GM19438 (cell line): ENCODE measurements around the gene POLR1A.

Experiments used
- ATAC-seq: cut with Tn5 transposase; IDR thresholded peaks from one replicate; pipeline ENCODE4 v1.9.1; 2021; ENCODE audit warnings: low read depth; ENCODE audit not compliant: unreplicated experiment

The POLR1A gene

GRCh38 chr2:86105252-86105968 lies at the start of gene POLR1A:
POLR1A (minus strand) TSS chr2:86105886; CDS start chr2:86105776, 110 bp downstream.
- ATAC-seq = peak; percentile 75

GRCh38 chr2:86150502-86150901 lies 44.8 kb upstream of the POLR1A start:
- ATAC-seq = no peak

- no peak for ATAC-seq
Measured at GRCh38 chr2:86147793-86148192, 42.1 kb upstream of the POLR1A start.

GRCh38 chr2:86143926-86144685 lies 38.4 kb upstream of the POLR1A start:
- ATAC-seq = no peak

GRCh38 chr2:86143307-86143706 lies 37.6 kb upstream of the POLR1A start:
- ATAC-seq = no peak

- no peak for ATAC-seq
Measured at GRCh38 chr2:86142436-86143257, 37.0 kb upstream of the POLR1A start.

- no peak for ATAC-seq
Measured at GRCh38 chr2:86140969-86141392, 35.3 kb upstream of the POLR1A start.

GRCh38 chr2:86139981-86140380 lies 34.3 kb upstream of the POLR1A start:
- ATAC-seq = no peak

- ATAC-seq = no peak
Measured at GRCh38 chr2:86138736-86139625, 33.3 kb upstream of the POLR1A start.

GRCh38 chr2:86136141-86136540 lies 30.5 kb upstream of the POLR1A start:
- no peak for ATAC-seq

- no peak for ATAC-seq
Measured at GRCh38 chr2:86135653-86136052, 30.0 kb upstream of the POLR1A start.

- ATAC-seq = no peak
Measured at GRCh38 chr2:86134709-86135108, 29.0 kb upstream of the POLR1A start.

GRCh38 chr2:86124683-86125082 lies 19.0 kb upstream of the POLR1A start:
- ATAC-seq = no peak

- no peak for ATAC-seq
Measured at GRCh38 chr2:86123328-86123925, 17.7 kb upstream of the POLR1A start.

- no peak for ATAC-seq
Measured at GRCh38 chr2:86118130-86118529, 12.4 kb upstream of the POLR1A start.

- ATAC-seq = no peak
Measured at GRCh38 chr2:86107031-86107430, 1.3 kb upstream of the POLR1A start.

- ATAC-seq = peak; percentile 90
Measured at GRCh38 chr2:86105969-86106945, 571 bp upstream of the POLR1A start, which contains the start of gene PTCD3. PTCD3 (plus strand) TSS chr2:86106235; CDS start chr2:86106248, 13 bp downstream.

GRCh38 chr2:86102157-86102556 lies 3.5 kb downstream of the POLR1A start:
- no peak for ATAC-seq
